ENCODE measurements around the gene SRPK1.

Gene SRPK1

GRCh38 chr6:35817515-35817914 is 103.4 kb downstream of the SRPK1 start:
- no peak for DNase-seq (ENCODE audit: low read depth)

GRCh38 chr6:35811699-35811995 is 109.3 kb downstream of the SRPK1 start:
- DNase-seq (ENCODE audit: low read depth): no peak

- DNase-seq (ENCODE audit: low read depth): no peak
Observed at GRCh38 chr6:35810971-35811698, 109.8 kb downstream of the SRPK1 start.

- no peak for DNase-seq (ENCODE audit: low read depth)
Observed at GRCh38 chr6:35809809-35810208, 111.1 kb downstream of the SRPK1 start.

GRCh38 chr6:35808688-35809087 is 112.2 kb downstream of the SRPK1 start:
- DNase-seq (ENCODE audit: low read depth): no peak

- peak; percentile 20 for DNase-seq (ENCODE audit: low read depth)
Observed at GRCh38 chr6:35804996-35805736, 115.7 kb downstream of the SRPK1 start, which contains the start of gene LHFPL5. LHFPL5 (plus strand) TSS chr6:35805352; CDS start chr6:35805671, 319 bp downstream.

- no peak for DNase-seq (ENCODE audit: low read depth)
Observed at GRCh38 chr6:35801148-35801547, 119.8 kb downstream of the SRPK1 start.

- no peak for DNase-seq (ENCODE audit: low read depth)
Observed at GRCh38 chr6:35798706-35799105, 122.2 kb downstream of the SRPK1 start.

- DNase-seq (ENCODE audit: low read depth): no peak
Observed at GRCh38 chr6:35797837-35798526, 122.9 kb downstream of the SRPK1 start.

GRCh38 chr6:35796236-35796635 is 124.7 kb downstream of the SRPK1 start:
- no peak for DNase-seq (ENCODE audit: low read depth)

- no peak for DNase-seq (ENCODE audit: low read depth)
Observed at GRCh38 chr6:35795453-35796071, 125.3 kb downstream of the SRPK1 start.

GRCh38 chr6:35794536-35795452 is 126.1 kb downstream of the SRPK1 start:
- no peak for DNase-seq (ENCODE audit: low read depth)

GRCh38 chr6:35790683-35791082 is 130.2 kb downstream of the SRPK1 start:
- no peak for DNase-seq (ENCODE audit: low read depth)

GRCh38 chr6:35788423-35788982 is 132.4 kb downstream of the SRPK1 start:
- DNase-seq (ENCODE audit: low read depth): no peak

GRCh38 chr6:35787266-35788218 is 133.4 kb downstream of the SRPK1 start:
- DNase-seq (ENCODE audit: low read depth): no peak

GRCh38 chr6:35786810-35787209 is 134.1 kb downstream of the SRPK1 start:
- no peak for DNase-seq (ENCODE audit: low read depth)

- no peak for DNase-seq (ENCODE audit: low read depth)
Observed at GRCh38 chr6:35786272-35786671, 134.6 kb downstream of the SRPK1 start.

GRCh38 chr6:35784200-35784599 is 136.7 kb downstream of the SRPK1 start:
- DNase-seq (ENCODE audit: low read depth): no peak

Data from stimulated activated CD8-positive, alpha-beta memory T cell treated with anti-CD3 and anti-CD28 coated beads, Interleukin-4, amount 100 ng/mL, for 24 hours (primary cell).